Transverse colon (tissue), 3 donors: ENCODE measurements around the gene MRPS11.

Experiments used
- EP300 ChIP-seq: sonication (generic); formaldehyde crosslinking; IDR thresholded peaks from one replicate; pipeline ENCODE4 v1.6.1; 2017; ENCODE audit warnings: antibody characterized with exemption, low read depth
- POLR2A ChIP-seq: fragments of 450-650 bp; IDR thresholded peaks from one replicate; pipeline ENCODE4 v1.6.1; 2016; ENCODE audit warnings: antibody characterized with exemption, mild to moderate bottlenecking, moderate library complexity
- TF ChIP-seq, protein P1 (sequence below), 5 experiments: fragments of 200-600 bp in 3 of 5; fragments of 450-650 bp in 2 of 5; sonication (generic) in 3 of 5; IDR thresholded peaks; 1 replicate in 2 of 5; 2 replicates in 3 of 5; pipeline ENCODE4 v1.5.1; 2016 to 2017; ENCODE audit warnings: antibody characterized with exemption in 5 of 5, inconsistent platforms in 3 of 5, mild to moderate bottlenecking in 2 of 5, moderate library complexity in 1 of 5

DNA sequence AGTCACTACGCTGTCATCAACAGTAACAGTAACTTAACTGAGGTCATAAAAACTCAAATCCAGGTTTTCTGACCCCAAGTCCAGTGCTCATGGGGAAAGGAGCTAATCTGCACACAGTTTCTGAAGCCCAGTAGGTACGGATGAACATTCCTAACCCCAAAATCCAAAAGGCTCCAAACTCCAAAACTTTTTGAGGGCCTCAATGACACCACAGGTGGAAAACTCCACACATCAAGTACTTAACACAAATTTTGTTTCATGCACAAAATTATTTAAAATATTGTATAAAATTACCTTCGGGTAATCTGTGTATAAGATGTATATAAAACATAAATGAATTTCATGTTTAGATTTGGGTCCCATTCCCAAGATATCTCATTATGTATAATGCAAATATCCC lies 10.8 kb upstream of the MRPS11 start:
- no peak for TF ChIP-seq EP300
- TF ChIP-seq POLR2A = no peak
- TF ChIP-seq, protein P1, sequence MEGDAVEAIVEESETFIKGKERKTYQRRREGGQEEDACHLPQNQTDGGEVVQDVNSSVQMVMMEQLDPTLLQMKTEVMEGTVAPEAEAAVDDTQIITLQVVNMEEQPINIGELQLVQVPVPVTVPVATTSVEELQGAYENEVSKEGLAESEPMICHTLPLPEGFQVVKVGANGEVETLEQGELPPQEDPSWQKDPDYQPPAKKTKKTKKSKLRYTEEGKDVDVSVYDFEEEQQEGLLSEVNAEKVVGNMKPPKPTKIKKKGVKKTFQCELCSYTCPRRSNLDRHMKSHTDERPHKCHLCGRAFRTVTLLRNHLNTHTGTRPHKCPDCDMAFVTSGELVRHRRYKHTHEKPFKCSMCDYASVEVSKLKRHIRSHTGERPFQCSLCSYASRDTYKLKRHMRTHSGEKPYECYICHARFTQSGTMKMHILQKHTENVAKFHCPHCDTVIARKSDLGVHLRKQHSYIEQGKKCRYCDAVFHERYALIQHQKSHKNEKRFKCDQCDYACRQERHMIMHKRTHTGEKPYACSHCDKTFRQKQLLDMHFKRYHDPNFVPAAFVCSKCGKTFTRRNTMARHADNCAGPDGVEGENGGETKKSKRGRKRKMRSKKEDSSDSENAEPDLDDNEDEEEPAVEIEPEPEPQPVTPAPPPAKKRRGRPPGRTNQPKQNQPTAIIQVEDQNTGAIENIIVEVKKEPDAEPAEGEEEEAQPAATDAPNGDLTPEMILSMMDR (IDR thresholded peaks at IDR 0.05) = no peak
